IPS-20b (cell line): ENCODE data around the gene OSBP.

Source experiments
- H3K27ac ChIP-seq: one replicate; pipeline ENCODE4 v1.5.1; 2013; ENCODE audit warnings: low read length
- H3K27me3 ChIP-seq: 2 replicates; pipeline ENCODE4 v1.6.1; 2013; ENCODE audit warnings: mild to moderate bottlenecking, low read length, inconsistent platforms; ENCODE audit not compliant: insufficient read depth
- H3K36me3 ChIP-seq: 2 replicates; pipeline ENCODE4 v1.6.1; 2013; ENCODE audit warnings: low read depth, mild to moderate bottlenecking, inconsistent platforms, low read length, moderate library complexity; ENCODE audit not compliant: insufficient read depth
- H3K4me1 ChIP-seq: 2 replicates; pipeline ENCODE4 v1.6.1; 2013; ENCODE audit warnings: mild to moderate bottlenecking, control low read depth, inconsistent platforms, low read length, moderate library complexity; ENCODE audit not compliant: insufficient read depth
- H3K4me3 ChIP-seq: 2 replicates; pipeline ENCODE4 v1.5.1; 2013; ENCODE audit warnings: mild to moderate bottlenecking, low read length, inconsistent platforms
- H3K9ac ChIP-seq: 2 replicates; pipeline ENCODE4 v1.6.1; 2013; ENCODE audit warnings: low read depth, mild to moderate bottlenecking, inconsistent platforms, low read length, moderate library complexity
- H3K9me3 ChIP-seq: 2 replicates; pipeline ENCODE4 v1.6.1; 2013; ENCODE audit warnings: mild to moderate bottlenecking, low read depth, low read length, inconsistent platforms; ENCODE audit not compliant: insufficient read depth

Gene OSBP, protein sequence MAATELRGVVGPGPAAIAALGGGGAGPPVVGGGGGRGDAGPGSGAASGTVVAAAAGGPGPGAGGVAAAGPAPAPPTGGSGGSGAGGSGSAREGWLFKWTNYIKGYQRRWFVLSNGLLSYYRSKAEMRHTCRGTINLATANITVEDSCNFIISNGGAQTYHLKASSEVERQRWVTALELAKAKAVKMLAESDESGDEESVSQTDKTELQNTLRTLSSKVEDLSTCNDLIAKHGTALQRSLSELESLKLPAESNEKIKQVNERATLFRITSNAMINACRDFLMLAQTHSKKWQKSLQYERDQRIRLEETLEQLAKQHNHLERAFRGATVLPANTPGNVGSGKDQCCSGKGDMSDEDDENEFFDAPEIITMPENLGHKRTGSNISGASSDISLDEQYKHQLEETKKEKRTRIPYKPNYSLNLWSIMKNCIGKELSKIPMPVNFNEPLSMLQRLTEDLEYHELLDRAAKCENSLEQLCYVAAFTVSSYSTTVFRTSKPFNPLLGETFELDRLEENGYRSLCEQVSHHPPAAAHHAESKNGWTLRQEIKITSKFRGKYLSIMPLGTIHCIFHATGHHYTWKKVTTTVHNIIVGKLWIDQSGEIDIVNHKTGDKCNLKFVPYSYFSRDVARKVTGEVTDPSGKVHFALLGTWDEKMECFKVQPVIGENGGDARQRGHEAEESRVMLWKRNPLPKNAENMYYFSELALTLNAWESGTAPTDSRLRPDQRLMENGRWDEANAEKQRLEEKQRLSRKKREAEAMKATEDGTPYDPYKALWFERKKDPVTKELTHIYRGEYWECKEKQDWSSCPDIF

GRCh38 chr11:59615637-59616395, at the start of gene OSBP:
Gene OSBP (minus strand): TSS chr11:59615774. CDS start chr11:59615664, 110 bp downstream.
- peak within 1 kb of the TSS; percentile 49 for H3K27ac ChIP-seq
- H3K4me3 ChIP-seq: peak within 1 kb of the TSS; percentile 96
- no peaks in the 10 kb centered on the region for H3K9me3 ChIP-seq
- H3K9ac ChIP-seq: peak within 1 kb of the TSS; percentile 81; the same call in 1 of the 2 replicates
- no peaks in the 10 kb centered on the region for H3K27me3 ChIP-seq
- H3K36me3 ChIP-seq: peaks cover 12% of the 10 kb centered on the region
- peaks cover 11% of the 10 kb centered on the region for H3K4me1 ChIP-seq

DNA sequence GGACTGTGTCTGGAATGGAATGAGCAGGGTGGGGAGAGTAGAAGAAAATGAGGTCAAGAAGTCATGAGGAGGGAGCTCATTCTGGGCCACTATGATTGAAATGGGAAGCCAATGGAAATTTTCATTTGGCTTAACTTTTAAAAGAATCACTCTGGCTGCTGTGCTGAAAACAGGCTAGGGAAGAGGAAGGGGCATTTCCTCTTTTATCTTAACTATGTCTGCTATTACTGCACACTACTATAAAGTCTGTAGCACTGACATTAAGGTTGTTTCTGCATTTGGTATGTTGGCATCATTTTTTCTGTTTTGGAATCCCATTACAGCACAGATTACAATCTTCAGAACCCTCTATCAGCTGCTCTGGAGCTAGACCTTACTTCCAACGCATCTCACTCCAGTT, 45.0 kb upstream of the OSBP start:
- Histone ChIP-seq H3K9ac (no peak overlapping the region), H3K27me3 (no peaks in the 10 kb centered on the region), H3K9me3 (no peaks in the 10 kb centered on the region), H3K36me3 (peaks cover 97% of the 10 kb centered on the region), H3K4me3 (no peak overlapping the region), H3K27ac (no peak overlapping the region), H3K4me1 (no peaks in the 10 kb centered on the region; the same call in 1 of the 2 replicates)

- Histone ChIP-seq H3K4me1 (no peaks in the 10 kb centered on the region; the same call in 1 of the 2 replicates), H3K27ac (no peak overlapping the region), H3K27me3 (no peaks in the 10 kb centered on the region), H3K4me3 (no peak overlapping the region), H3K9ac (no peak overlapping the region; the same call in 1 of the 2 replicates), H3K36me3 (peaks cover 97% of the 10 kb centered on the region), H3K9me3 (no peaks in the 10 kb centered on the region)
Measured at GRCh38 chr11:59659981-59660380, 44.4 kb upstream of the OSBP start.

DNA sequence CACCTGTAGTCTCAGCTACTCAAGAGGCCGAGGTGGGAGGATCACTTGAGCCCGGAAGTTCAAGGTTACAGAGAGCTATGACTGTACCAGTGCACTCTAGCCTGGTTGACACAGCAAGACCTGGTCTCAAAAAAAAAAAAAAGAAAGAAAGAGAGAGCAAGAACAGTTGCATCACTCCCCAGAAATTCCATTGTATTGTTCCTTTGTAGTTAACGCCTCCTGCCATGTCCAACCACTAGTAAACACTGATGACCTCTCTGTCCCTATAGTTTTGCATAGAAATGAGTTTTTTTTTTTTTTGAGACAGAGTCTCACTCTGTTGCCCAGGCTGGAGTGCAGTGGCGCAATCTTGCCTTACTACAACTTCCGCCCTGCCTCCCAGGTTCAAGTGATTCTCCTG, 42.5 kb upstream of the OSBP start:
- no peaks in the 10 kb centered on the region for H3K27me3 ChIP-seq
- H3K36me3 ChIP-seq: peaks cover 97% of the 10 kb centered on the region
- H3K27ac ChIP-seq: no peak overlapping the region
- H3K9ac ChIP-seq: no peak overlapping the region
- H3K4me1 ChIP-seq: no peaks in the 10 kb centered on the region; the same call in 1 of the 2 replicates
- no peaks in the 10 kb centered on the region for H3K9me3 ChIP-seq
- H3K4me3 ChIP-seq: no peak overlapping the region

DNA sequence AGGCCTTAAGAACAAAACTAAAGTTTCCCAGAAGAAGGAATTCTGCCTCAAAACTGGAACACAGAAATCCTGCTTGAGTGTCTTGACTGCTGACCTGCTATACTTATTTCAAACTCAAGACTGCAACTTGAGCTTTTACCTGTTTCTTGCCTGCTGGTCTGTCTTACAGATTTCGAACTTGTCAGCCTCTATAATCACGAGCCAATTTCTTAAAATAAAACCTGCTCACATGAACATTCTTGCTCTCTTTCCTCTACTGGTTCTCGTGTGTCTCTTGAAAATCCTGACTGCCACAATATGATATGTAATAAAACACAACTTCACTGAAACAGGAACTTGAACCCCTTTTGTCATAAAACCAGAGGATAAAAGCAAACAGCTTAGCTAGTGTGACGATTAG, 39.3 kb upstream of the OSBP start:
- H3K36me3 ChIP-seq: peaks cover 99% of the 10 kb centered on the region
- no peak overlapping the region for H3K9ac ChIP-seq
- H3K27ac ChIP-seq: no peak overlapping the region
- no peaks in the 10 kb centered on the region for H3K27me3 ChIP-seq
- no peak overlapping the region for H3K4me3 ChIP-seq
- no peaks in the 10 kb centered on the region for H3K9me3 ChIP-seq
- no peaks in the 10 kb centered on the region for H3K4me1 ChIP-seq

GRCh38 chr11:59647245-59647980, 31.8 kb upstream of the OSBP start:
- no peaks in the 10 kb centered on the region for H3K4me1 ChIP-seq
- no peak overlapping the region for H3K27ac ChIP-seq
- H3K9me3 ChIP-seq: no peaks in the 10 kb centered on the region
- no peak overlapping the region for H3K4me3 ChIP-seq
- H3K9ac ChIP-seq: no peak overlapping the region
- H3K36me3 ChIP-seq: peaks cover 87% of the 10 kb centered on the region
- H3K27me3 ChIP-seq: no peaks in the 10 kb centered on the region

DNA sequence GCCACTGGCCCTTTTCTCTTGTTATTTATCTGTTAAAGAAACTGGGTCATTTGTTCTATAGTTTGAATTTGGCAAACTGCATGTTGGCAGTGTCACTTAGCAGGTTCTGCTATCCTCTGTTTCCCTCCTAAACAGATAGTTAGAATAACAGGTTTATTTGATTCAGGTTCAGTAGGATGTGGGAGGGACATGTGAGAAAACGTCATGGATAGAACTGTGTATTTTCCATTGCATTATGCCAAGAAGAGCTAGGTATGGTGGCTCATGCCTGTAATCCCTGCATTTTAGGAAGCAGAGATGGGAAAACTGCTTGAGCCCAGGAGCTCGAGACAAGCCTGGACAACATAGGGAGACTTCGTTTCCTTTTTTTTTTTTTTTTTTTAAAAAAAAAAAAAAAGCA, 29.0 kb upstream of the OSBP start:
- Histone ChIP-seq H3K4me3 (no peak overlapping the region), H3K4me1 (no peaks in the 10 kb centered on the region), H3K9ac (no peak overlapping the region), H3K27me3 (no peaks in the 10 kb centered on the region), H3K9me3 (no peaks in the 10 kb centered on the region), H3K36me3 (peaks cover 82% of the 10 kb centered on the region), H3K27ac (no peak overlapping the region)

DNA sequence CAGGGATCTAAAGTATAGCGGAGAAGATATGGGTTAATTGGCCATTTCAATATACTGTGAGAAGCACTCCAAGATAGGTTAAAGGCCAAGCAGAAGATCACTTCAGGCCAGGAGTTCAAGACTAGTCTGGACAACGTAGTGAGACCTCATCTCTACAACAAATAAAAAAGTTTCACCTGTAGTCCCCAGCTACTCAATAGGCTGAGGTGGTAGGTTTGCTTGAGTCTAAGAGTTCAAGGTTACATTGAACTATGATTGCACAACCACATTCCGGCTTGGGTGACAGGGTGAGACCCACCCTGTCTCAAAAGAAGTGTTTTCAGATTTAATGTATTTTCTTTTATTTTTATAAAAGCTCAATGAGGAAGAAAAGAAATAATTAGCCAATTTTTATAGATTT, 27.8 kb upstream of the OSBP start:
- Histone ChIP-seq H3K27ac (no peak overlapping the region), H3K4me3 (no peak overlapping the region), H3K9me3 (no peaks in the 10 kb centered on the region), H3K36me3 (peaks cover 82% of the 10 kb centered on the region), H3K27me3 (no peaks in the 10 kb centered on the region), H3K4me1 (no peaks in the 10 kb centered on the region), H3K9ac (no peak overlapping the region)

DNA sequence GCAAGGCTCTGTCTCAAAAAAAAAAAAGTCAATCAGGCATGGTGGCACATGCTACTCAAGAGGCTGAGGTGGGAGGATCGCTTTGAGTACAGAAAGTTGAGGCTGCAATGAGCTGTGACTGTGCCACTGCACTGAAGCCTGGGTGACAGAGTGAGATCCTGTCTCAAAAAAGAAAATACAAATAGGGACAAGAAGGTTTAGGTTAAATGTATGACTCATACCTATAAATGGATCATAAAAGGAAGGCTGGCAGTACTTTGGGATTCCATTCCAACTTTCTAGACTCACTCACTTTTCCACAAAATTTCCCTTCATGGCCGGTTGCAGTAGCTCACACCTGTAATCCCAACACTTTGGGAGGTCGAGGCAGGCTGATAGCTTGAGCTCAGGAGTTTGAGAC, 25.6 kb upstream of the OSBP start:
- H3K4me3 ChIP-seq: no peak overlapping the region
- H3K36me3 ChIP-seq: peaks cover 82% of the 10 kb centered on the region
- no peak overlapping the region for H3K27ac ChIP-seq
- no peaks in the 10 kb centered on the region for H3K9me3 ChIP-seq
- no peaks in the 10 kb centered on the region for H3K27me3 ChIP-seq
- H3K4me1 ChIP-seq: no peaks in the 10 kb centered on the region
- no peak overlapping the region for H3K9ac ChIP-seq

DNA sequence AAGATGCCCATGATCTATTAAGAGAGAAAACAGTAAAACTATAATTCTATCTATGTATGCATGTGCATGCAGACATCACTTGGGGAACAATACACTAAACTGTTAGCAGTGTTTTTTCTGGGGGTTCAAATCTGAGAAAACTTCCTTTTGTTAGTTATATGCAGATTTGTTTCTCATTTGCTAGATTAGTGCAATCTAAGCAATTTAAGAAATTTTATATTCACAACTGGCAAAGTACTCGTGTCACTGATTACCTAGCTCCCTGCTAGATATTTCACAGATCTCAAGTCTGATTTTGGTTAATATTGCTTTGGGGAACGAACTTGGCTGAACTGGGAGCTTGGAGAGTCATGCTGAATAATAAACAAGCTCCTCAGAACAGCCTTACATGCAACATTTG, 14.9 kb upstream of the OSBP start:
- H3K9me3 ChIP-seq: no peaks in the 10 kb centered on the region
- H3K9ac ChIP-seq: no peak overlapping the region
- H3K4me1 ChIP-seq: peaks cover under 1% of the 10 kb centered on the region; the same call in 1 of the 2 replicates
- H3K27me3 ChIP-seq: no peaks in the 10 kb centered on the region
- no peak overlapping the region for H3K27ac ChIP-seq
- no peak overlapping the region for H3K4me3 ChIP-seq
- no peaks in the 10 kb centered on the region; the same call in 1 of the 2 replicates for H3K36me3 ChIP-seq

DNA sequence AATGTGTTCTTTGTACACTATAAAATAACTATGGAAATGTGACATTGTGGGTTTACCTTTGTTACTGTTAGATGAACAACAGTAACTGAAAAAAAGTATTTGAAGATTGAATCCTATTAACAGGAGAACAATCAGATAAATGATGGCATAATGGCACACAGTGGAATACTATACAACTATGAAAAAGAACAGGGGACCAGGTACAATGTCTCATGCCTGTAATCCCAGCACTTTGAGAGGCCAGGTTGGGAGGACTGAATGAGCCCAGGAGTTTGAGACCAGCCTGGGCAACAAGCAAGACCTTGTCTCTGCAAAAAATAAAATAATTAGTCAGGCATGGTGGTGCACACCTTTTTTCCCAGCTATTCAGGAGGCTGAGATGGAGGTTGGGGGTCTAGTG, 14.4 kb upstream of the OSBP start:
- peaks cover 5% of the 10 kb centered on the region; the same call in 1 of the 2 replicates for H3K4me1 ChIP-seq
- no peaks in the 10 kb centered on the region for H3K27me3 ChIP-seq
- no peak overlapping the region for H3K9ac ChIP-seq
- no peak overlapping the region for H3K27ac ChIP-seq
- no peak overlapping the region for H3K4me3 ChIP-seq
- H3K9me3 ChIP-seq: no peaks in the 10 kb centered on the region
- no peaks in the 10 kb centered on the region for H3K36me3 ChIP-seq
